ENCODE data around the gene SIRT5.

Gene SIRT5

DNA sequence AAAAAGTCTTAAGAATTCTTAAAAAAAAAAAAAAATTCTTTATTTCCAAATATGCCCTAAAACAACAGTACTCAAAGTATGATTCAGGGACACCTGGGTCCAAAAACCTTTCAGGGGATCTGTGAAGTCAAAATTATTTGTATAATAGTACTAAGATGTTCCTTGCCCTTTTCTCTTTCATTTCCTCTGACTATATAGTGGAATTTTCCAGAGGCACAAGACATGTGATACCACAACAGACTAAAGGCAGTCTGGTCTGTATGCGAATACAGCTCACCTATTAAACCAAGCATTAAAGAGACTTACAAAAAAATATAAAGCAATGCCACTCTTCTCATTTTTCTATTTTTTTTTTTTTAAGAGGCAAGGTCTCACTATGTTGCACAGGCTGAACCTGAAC, 56.1 kb downstream of the SIRT5 start:
- TF ChIP-seq FOXP2 (optimal IDR thresholded peaks at IDR 0.05; ENCODE audit: borderline replicate concordance, extremely low read depth, extremely low read length, insufficient read depth) = no peak
- no peak for TF ChIP-seq TAF1 (IDR thresholded peaks at IDR 0.05; ENCODE audit: borderline replicate concordance, insufficient read depth, low read length)
- no peak for TF ChIP-seq POLR2AphosphoS5 (IDR thresholded peaks at IDR 0.05; ENCODE audit: low read depth, low read length)
- TF ChIP-seq SIN3A (IDR thresholded peaks at IDR 0.05; ENCODE audit: borderline replicate concordance, insufficient read depth, low read length) = no peak
- TF ChIP-seq, protein P1, sequence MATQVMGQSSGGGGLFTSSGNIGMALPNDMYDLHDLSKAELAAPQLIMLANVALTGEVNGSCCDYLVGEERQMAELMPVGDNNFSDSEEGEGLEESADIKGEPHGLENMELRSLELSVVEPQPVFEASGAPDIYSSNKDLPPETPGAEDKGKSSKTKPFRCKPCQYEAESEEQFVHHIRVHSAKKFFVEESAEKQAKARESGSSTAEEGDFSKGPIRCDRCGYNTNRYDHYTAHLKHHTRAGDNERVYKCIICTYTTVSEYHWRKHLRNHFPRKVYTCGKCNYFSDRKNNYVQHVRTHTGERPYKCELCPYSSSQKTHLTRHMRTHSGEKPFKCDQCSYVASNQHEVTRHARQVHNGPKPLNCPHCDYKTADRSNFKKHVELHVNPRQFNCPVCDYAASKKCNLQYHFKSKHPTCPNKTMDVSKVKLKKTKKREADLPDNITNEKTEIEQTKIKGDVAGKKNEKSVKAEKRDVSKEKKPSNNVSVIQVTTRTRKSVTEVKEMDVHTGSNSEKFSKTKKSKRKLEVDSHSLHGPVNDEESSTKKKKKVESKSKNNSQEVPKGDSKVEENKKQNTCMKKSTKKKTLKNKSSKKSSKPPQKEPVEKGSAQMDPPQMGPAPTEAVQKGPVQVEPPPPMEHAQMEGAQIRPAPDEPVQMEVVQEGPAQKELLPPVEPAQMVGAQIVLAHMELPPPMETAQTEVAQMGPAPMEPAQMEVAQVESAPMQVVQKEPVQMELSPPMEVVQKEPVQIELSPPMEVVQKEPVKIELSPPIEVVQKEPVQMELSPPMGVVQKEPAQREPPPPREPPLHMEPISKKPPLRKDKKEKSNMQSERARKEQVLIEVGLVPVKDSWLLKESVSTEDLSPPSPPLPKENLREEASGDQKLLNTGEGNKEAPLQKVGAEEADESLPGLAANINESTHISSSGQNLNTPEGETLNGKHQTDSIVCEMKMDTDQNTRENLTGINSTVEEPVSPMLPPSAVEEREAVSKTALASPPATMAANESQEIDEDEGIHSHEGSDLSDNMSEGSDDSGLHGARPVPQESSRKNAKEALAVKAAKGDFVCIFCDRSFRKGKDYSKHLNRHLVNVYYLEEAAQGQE (IDR thresholded peaks at IDR 0.05; ENCODE audit: insufficient read depth in 1 of 2, low read depth in 2 of 2, low read length in 2 of 2) = no peak

DNA sequence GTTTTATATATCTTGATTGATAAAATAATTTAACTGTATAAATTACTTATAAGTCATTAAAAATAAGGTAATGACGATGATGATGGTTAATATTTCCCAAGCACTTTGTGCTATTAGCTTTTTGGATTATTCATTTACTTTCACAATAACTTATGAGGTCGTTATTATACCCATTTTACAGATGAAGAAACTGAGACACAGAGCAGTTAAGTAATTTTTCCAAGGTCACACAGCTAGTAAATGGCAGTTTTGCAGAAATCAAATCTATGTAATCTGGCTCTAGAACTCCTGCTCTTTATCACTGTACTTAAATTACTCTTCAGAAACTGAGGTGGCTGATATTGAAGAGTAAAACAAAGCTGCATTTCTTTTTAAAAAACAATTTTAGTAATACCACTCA, 58.9 kb downstream of the SIRT5 start:
- TF ChIP-seq SIN3A (IDR thresholded peaks at IDR 0.05; ENCODE audit: borderline replicate concordance, insufficient read depth, low read length) (no peak), FOXP2 (optimal IDR thresholded peaks at IDR 0.05; ENCODE audit: borderline replicate concordance, extremely low read depth, extremely low read length, insufficient read depth) (no peak), POLR2AphosphoS5 (IDR thresholded peaks at IDR 0.05; ENCODE audit: low read depth, low read length) (no peak), TAF1 (IDR thresholded peaks at IDR 0.05; ENCODE audit: borderline replicate concordance, insufficient read depth, low read length) (no peak)
- TF ChIP-seq, protein P1 (IDR thresholded peaks at IDR 0.05; ENCODE audit: insufficient read depth in 1 of 2, low read depth in 2 of 2, low read length in 2 of 2) = no peak

DNA sequence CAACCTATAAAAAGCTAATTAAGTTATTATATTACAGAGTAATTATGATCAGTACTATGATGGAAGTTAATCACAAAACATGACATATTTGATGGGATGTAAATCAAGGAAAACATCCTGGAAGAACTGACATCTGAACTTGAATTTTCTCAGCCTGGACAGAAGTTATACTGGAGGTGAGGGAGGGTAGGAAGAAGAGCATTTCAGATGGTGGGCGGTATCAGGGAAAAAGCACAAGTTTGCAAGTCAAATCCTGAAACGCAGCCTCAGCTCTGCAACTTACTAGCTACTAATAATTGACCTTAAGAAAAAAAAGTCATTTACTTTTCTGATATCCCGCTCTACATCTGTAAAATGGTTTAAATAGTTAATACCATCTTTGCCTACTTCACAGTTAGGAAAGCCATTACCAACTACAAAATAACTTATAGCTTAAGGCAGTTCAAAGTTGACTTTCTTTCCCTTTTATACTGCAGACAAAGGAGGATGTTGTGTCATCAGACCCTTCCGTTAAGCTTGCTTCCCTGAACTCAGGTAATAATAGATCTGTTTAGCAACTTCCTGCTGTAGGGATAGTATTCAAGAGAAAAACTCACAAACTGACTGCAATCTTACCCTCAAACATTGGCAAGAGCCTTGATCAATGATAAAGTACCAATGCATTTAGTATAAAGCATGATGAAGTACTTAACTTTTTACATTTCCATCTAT, 61.7 kb downstream of the SIRT5 start:
- no peak for TF ChIP-seq SIN3A (IDR thresholded peaks at IDR 0.05; ENCODE audit: borderline replicate concordance, insufficient read depth, low read length)
- no peak for TF ChIP-seq FOXP2 (optimal IDR thresholded peaks at IDR 0.05; ENCODE audit: borderline replicate concordance, extremely low read depth, extremely low read length, insufficient read depth)
- TF ChIP-seq, protein P1 (IDR thresholded peaks at IDR 0.05; ENCODE audit: insufficient read depth in 1 of 2, low read depth in 2 of 2, low read length in 2 of 2) = no peak
- no peak for TF ChIP-seq POLR2AphosphoS5 (IDR thresholded peaks at IDR 0.05; ENCODE audit: low read depth, low read length)
- TF ChIP-seq TAF1 (IDR thresholded peaks at IDR 0.05; ENCODE audit: borderline replicate concordance, insufficient read depth, low read length) = no peak

DNA sequence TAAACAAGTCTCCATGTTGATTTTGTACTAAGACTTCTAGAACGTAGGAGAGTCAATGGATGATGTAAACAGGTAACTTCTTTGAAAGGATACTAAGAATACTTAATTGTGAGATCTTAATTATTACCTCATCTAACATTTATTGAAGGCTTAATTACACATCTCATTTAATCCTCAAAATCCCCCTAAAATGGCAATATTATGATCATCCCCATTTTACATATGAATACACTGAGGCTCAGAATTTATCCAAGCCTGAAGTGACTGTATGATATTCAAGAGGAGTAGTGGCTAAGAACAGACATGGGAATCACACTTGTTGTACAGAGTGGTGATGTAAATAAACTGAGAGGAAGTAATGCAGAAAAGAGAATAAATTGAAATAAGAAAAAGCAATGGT, 63.6 kb downstream of the SIRT5 start:
- TF ChIP-seq SIN3A (IDR thresholded peaks at IDR 0.05; ENCODE audit: borderline replicate concordance, insufficient read depth, low read length) = no peak
- TF ChIP-seq, protein P1 (IDR thresholded peaks at IDR 0.05; ENCODE audit: insufficient read depth in 1 of 2, low read depth in 2 of 2, low read length in 2 of 2) = no peak
- TF ChIP-seq TAF1 (IDR thresholded peaks at IDR 0.05; ENCODE audit: borderline replicate concordance, insufficient read depth, low read length) = no peak
- TF ChIP-seq FOXP2 (optimal IDR thresholded peaks at IDR 0.05; ENCODE audit: borderline replicate concordance, extremely low read depth, extremely low read length, insufficient read depth) = no peak
- no peak for TF ChIP-seq POLR2AphosphoS5 (IDR thresholded peaks at IDR 0.05; ENCODE audit: low read depth, low read length)
